Aorta (tissue), 5 donors: ENCODE measurements around the gene ETV3L. TPM values are rescaled to one million over a fixed set of nuclear protein-coding genes. Genes with fewer than 3 reads are reported as not detected.

Experiments used
- ATAC-seq: fragments of 200-7000 bp; cut with Tn5 transposase; one replicate; pipeline ENCODE4 v1.9.1; 2022; ENCODE audit warnings: moderate library complexity; ENCODE audit not compliant: low FRiP score
- DNase-seq, 2 donors: peaks; one replicate each; pipeline ENCODE4 v3.0.0-alpha.2; 2020
- H3K27ac ChIP-seq, 2 donors: one replicate each; pipeline ENCODE4 v1.5.1; 2013; ENCODE audit warnings: low read length in 2 of 2, mild to moderate bottlenecking in 2 of 2, moderate library complexity in 2 of 2, control low read depth in 1 of 2, inconsistent platforms in 1 of 2, low read depth in 1 of 2
- H3K27me3 ChIP-seq, 2 donors: one replicate each; pipeline ENCODE4 v1.6.1; 2013; ENCODE audit warnings: control low read depth in 1 of 2, low read length in 1 of 2, mild to moderate bottlenecking in 1 of 2, moderate library complexity in 1 of 2; ENCODE audit not compliant: insufficient read depth in 2 of 2, control insufficient read depth in 1 of 2
- H3K36me3 ChIP-seq, 2 donors: one replicate each; pipeline ENCODE4 v1.6.1; 2013; ENCODE audit warnings: control low read depth in 1 of 2, low read length in 1 of 2, mild to moderate bottlenecking in 1 of 2; ENCODE audit not compliant: insufficient read depth in 2 of 2, control insufficient read depth in 1 of 2
- H3K4me1 ChIP-seq, 2 donors: one replicate each; pipeline ENCODE4 v1.6.1; 2013; ENCODE audit warnings: low read length in 2 of 2, control low read depth in 1 of 2, mild to moderate bottlenecking in 1 of 2, moderate library complexity in 1 of 2; ENCODE audit not compliant: insufficient read depth in 2 of 2, control insufficient read depth in 1 of 2
- H3K4me3 ChIP-seq, 2 donors: one replicate each; pipeline ENCODE4 v1.5.1; 2013; ENCODE audit warnings: low read length in 2 of 2, control low read depth in 1 of 2, mild to moderate bottlenecking in 1 of 2
- H3K9me3 ChIP-seq: one replicate; pipeline ENCODE4 v1.6.1; 2013; ENCODE audit warnings: mild to moderate bottlenecking, low read length; ENCODE audit not compliant: control insufficient read depth
- WGBS, 2 donors: extraction: QIAGEN DNeasy Blood & Tissue Kit; methylation state at CpG; one replicate each; pipeline ENCODE4 v1.1.7; 2013; 5-methylcytosine and 5-hydroxymethylcytosine counted together
- intact Hi-C, 2 donors: fragments of 100-400 bp; cut with DNase I; formaldehyde crosslinking; loops; one replicate each; pipeline versions ENCODE4 v1.14.2 to v1.15.0; 2022
- polyA plus RNA-seq, 2 donors: library from polyadenylated mRNA; stranded (reverse); fragments of 200-250 nt; gene quantifications; one replicate each; pipeline ENCODE4 v1.2.3, GENCODE V29; 2013
- total RNA-seq, 2 donors: library from RNA; stranded (reverse); fragmentation: NEBNext Ultra II Directional; extraction: Animal tissue kit (Norgen Biotek cat#: 25700); gene quantifications; one replicate each; pipeline ENCODE4 v1.2.1, GENCODE V29; 2021
- donor health status: healthy with polysubstance abuse.
- donor health status: Bipolar disorder and iron deficiency.
- donor health status: DM: no; HTN: no; CAD: no.
- donor health status: DM: no; HTN: no; CAD: no.
- donor health status: DM: yes; HTN: yes; CAD: no.

The ETV3L gene
- total and polyA plus RNA-seq, 4 donors = not detected

- intact Hi-C loops = no loop called here
- no peaks in the 10 kb centered on the region for H3K27me3 ChIP-seq
- no peak overlapping the region for H3K27ac ChIP-seq
- ATAC-seq = no peak
- no peak for DNase-seq
- H3K4me1 ChIP-seq = no peaks in the 10 kb centered on the region
- 80% methylated on average over 2 of the region's 2 CpGs for WGBS, 2 donors
- no peaks in the 10 kb centered on the region for H3K9me3 ChIP-seq
- H3K4me3 ChIP-seq = no peak overlapping the region
- peaks cover 7 to 12% of the 10 kb centered on the region in 2 donors for H3K36me3 ChIP-seq
These were observed 35.5 kb upstream of the ETV3L start for GRCh38 chr1:157135070-157135469.

GRCh38 chr1:157134442-157134841 lies 34.8 kb upstream of the ETV3L start:
- no peak for DNase-seq
- Histone ChIP-seq H3K4me3 (no peak overlapping the region), H3K4me1 (no peaks in the 10 kb centered on the region), H3K9me3 (no peaks in the 10 kb centered on the region), H3K27me3 (no peaks in the 10 kb centered on the region), H3K36me3 (peaks cover 7 to 12% of the 10 kb centered on the region in 2 donors), H3K27ac (no peak overlapping the region)
- 84 to 87% methylated on average over 4 of the region's 4 CpGs for WGBS, 2 donors
- intact Hi-C loops = no loop called here
- ATAC-seq = no peak

DNA sequence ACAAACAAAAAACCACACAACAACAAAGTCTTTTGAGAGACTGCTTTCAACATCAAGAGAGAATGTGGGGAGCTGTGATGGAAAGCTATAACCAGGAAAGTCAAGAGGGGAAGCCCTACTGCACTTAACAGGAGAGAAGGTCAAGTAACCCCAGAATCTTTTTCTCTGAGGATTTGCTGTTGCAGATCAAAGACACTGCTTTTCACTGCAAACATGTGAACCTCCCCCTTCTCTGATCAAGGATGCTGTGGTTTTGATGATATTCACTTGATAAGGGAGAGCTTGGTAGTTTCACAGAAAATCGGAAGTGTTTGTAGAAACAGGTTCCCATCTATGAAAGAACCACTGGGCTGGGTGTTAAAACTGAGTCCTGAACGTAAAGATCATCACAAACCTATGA lies 33.8 kb upstream of the ETV3L start:
- no peaks in the 10 kb centered on the region for H3K27me3 ChIP-seq
- no peak for DNase-seq
- H3K4me3 ChIP-seq = no peak overlapping the region
- no peaks in the 10 kb centered on the region for H3K4me1 ChIP-seq
- 78 to 80% methylated on average over 2 of the region's 2 CpGs for WGBS, 2 donors
- peaks cover 7 to 12% of the 10 kb centered on the region in 2 donors for H3K36me3 ChIP-seq
- no peaks in the 10 kb centered on the region for H3K9me3 ChIP-seq
- intact Hi-C loops = no loop called here
- no peak overlapping the region for H3K27ac ChIP-seq
- ATAC-seq = no peak

DNA sequence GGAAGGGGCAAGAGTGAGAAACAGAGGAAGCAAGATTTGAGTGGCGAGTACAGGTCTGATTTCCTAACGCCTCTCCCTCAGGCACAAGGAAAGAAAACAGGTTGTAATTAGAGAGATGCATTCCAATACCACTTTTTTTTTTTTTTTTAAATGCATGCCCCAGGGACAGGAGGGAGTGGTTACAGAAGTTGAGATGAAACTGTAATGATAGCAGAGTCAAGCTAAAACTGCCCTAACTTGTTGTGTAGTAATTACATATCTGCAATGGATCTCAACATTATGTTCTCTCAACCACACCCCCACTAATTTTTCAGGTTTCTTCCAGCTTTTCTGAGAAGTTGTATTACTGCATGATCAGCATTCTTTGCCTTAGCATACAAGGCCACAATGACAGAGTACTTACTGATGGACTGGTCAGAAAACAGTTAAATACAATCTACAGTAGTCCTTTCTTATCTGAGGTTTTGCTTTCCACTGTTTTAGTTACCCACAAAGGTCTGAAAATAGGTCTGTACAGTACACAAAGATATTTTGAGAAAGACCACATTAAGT lies 33.1 kb upstream of the ETV3L start:
- intact Hi-C loops = no loop called here
- no peak for ATAC-seq
- Histone ChIP-seq H3K36me3 (peaks cover 7 to 17% of the 10 kb centered on the region in 2 donors), H3K27ac (no peak overlapping the region), H3K9me3 (no peaks in the 10 kb centered on the region), H3K27me3 (no peaks in the 10 kb centered on the region), H3K4me1 (no peaks in the 10 kb centered on the region), H3K4me3 (no peak overlapping the region)
- 82 to 86% methylated on average over 2 of the region's 2 CpGs for WGBS, 2 donors
- DNase-seq = no peak

- 89 to 90% methylated on average over 5 of the region's 5 CpGs for WGBS, 2 donors
- Histone ChIP-seq H3K27me3 (no peaks in the 10 kb centered on the region), H3K27ac (no peak overlapping the region), H3K4me3 (no peak overlapping the region), H3K9me3 (no peaks in the 10 kb centered on the region), H3K4me1 (no peaks in the 10 kb centered on the region), H3K36me3 (peaks cover 7 to 17% of the 10 kb centered on the region in 2 donors)
- no peak for DNase-seq
- intact Hi-C loops = no loop called here
- ATAC-seq = no peak
These were observed 32.5 kb upstream of the ETV3L start for GRCh38 chr1:157132111-157132510.

DNA sequence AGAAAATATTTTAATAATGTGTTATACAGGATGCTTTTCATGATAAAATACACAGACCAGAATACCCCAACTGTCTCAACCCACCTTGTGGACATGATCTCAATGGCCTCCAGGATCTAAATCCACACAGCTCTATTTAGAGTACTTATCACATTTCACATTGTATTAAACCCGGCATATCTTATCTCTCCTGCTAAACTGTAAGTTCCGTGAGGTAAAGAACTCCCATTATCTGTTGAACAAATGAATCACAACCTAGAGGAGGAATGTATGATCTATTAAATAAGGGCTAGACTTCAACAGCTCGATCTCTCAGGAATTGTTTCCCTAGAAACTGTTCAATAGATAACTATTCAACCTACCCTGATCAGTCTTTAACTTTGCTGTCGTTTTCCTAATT lies 31.7 kb upstream of the ETV3L start:
- peaks cover 10 to 17% of the 10 kb centered on the region in 2 donors for H3K36me3 ChIP-seq
- no peaks in the 10 kb centered on the region for H3K27me3 ChIP-seq
- no peaks in the 10 kb centered on the region for H3K4me1 ChIP-seq
- DNase-seq (no peak), ATAC-seq (no peak)
- H3K9me3 ChIP-seq = no peaks in the 10 kb centered on the region
- WGBS, 2 donors = 69 to 70% methylated on average over 4 of the region's 4 CpGs
- no peak overlapping the region for H3K27ac ChIP-seq
- intact Hi-C loops = no loop called here
- no peak overlapping the region for H3K4me3 ChIP-seq

- H3K27me3 ChIP-seq = no peaks in the 10 kb centered on the region
- intact Hi-C loops = no loop called here
- ATAC-seq (no peak), DNase-seq (no peak)
- no peaks in the 10 kb centered on the region for H3K9me3 ChIP-seq
- H3K36me3 ChIP-seq = peaks cover 8 to 18% of the 10 kb centered on the region in 2 donors
- no peak overlapping the region for H3K4me3 ChIP-seq
- H3K4me1 ChIP-seq = no peaks in the 10 kb centered on the region
- no peak overlapping the region for H3K27ac ChIP-seq
- WGBS, 2 donors = 77 to 82% methylated on average over 7 of the region's 7 CpGs
These were observed 25.2 kb upstream of the ETV3L start for GRCh38 chr1:157124855-157125254.

DNA sequence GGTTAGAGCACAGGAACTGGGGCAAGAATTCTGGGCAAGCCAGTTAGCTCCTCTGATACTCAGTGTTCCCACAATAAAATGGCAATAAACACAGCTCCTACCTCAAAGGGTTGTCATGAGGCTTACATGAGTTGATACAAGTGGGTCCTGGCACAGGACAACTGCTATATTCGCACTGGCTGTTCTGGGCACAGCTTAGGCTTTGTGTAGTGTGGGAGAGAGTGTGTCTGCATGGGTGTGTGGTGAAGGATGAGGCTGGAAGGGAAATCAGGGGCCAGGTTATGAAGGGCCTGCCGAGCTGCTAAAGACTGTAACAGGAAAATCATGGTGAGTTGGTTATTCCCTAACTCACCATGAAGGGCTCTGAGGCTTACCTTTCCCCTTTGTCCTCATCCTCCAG lies 19.8 kb upstream of the ETV3L start:
- ATAC-seq (no peak), DNase-seq (no peak)
- Histone ChIP-seq H3K4me3 (no peak overlapping the region), H3K36me3 (peaks cover 0 to 7% of the 10 kb centered on the region in 2 donors), H3K4me1 (no peaks in the 10 kb centered on the region), H3K9me3 (no peaks in the 10 kb centered on the region), H3K27me3 (no peaks in the 10 kb centered on the region), H3K27ac (no peak overlapping the region)
- 77 to 84% methylated on average over 2 of the region's 2 CpGs for WGBS, 2 donors
- intact Hi-C loops = no loop called here

- intact Hi-C loops = no loop called here
- ATAC-seq (no peak), DNase-seq (no peak)
- Histone ChIP-seq H3K4me3 (no peak overlapping the region), H3K9me3 (no peaks in the 10 kb centered on the region), H3K4me1 (no peaks in the 10 kb centered on the region), H3K36me3 (peaks cover 0 to 7% of the 10 kb centered on the region in 2 donors), H3K27ac (no peak overlapping the region), H3K27me3 (no peaks in the 10 kb centered on the region)
- WGBS, 2 donors = 86 to 88% methylated on average over 9 of the region's 9 CpGs
These were observed 19.4 kb upstream of the ETV3L start for GRCh38 chr1:157119008-157119407.
